ENCODE measurements around the gene CNST.

CNST gene, protein sequence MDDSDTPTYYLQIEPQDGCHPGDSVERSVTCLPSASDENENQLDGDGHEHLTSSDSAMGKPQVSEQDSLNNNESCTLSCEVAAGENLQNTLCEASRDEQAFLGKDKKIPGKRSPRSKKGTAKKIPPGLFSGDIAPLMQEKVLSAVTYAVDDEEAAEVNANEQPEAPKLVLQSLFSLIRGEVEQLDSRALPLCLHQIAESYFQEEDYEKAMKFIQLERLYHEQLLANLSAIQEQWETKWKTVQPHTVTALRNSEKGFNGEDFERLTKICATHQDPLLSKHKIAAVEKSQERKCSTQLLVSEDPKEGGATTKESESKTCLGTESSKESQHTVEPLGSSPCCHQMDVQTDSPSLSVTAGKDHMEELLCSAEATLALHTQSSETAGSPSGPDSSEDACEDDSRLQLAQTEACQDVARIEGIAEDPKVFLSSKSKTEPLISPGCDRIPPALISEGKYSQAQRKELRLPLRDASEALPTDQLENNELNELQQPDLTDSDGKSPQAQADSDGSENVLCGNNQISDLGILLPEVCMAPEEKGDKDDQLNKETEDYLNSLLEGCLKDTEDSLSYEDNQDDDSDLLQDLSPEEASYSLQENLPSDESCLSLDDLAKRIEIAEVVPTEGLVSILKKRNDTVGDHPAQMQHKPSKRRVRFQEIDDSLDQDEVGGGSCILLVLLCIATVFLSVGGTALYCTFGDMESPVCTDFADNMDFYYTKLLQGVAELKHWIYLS

DNA sequence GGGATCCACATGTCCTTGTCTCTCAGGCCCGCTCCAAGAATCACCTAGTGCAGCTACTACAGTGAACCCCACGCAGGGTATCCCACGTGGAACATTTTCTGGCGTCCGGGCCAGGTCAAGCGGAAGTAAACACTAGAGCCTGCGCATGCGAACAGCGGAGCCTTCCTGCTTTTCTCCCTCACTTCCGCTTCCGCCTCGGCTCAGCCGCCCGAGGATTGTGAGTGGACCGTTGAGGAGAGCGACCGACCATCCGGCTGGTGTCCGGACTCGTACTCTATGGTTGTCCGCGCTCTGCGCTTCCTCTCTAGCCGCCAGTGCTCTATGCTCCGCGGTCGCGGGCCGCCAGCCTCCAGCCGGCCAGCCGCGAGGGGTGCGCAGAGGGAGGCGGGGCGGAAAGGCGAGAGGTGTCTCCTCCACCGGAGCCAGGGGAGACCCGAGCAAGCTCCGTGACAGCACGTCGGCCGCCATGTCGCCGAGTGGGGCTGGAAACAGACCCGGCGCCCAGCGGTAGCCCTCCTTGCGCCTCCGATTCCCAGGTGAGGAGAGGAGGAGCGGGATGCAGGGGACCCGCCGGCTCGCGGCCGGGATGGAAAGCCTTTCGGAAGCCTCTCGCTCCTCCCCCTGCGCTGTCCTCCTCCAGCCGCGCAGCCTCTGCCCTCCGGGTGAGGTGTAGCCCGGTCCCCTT, at the start of gene CNST, which contains the start of gene TFB2M:
Gene CNST (plus strand): TSS at position 329 of the 685 bp plus-strand sequence. CDS start 25,107 bp downstream, outside the sequence.
Gene TFB2M (minus strand): TSS at position 134 of the 685 bp plus-strand sequence. CDS start 123 bp downstream, at position 11.
- FAIRE-seq, result no peak

DNA sequence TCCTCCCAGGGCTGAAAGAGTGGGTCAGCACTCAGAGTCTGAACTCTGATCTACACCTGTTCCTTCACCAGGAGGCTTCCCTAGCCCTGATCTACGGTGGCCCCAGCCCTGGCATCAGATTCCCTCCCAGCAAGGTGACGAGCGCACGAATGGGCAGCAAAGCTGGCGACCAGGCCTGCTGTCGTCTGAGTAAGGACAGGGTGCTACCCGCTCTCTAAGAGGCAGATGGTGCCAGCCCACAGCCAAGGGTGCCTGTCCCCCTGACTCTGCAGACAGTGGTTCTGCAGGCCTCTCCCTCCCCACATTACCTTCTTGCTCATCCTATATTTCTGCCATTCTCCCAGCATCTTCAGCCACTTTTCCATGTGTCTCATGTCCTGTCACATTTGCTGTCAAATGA, 48.9 kb upstream of the CNST start:
- no peak for FAIRE-seq

DNA sequence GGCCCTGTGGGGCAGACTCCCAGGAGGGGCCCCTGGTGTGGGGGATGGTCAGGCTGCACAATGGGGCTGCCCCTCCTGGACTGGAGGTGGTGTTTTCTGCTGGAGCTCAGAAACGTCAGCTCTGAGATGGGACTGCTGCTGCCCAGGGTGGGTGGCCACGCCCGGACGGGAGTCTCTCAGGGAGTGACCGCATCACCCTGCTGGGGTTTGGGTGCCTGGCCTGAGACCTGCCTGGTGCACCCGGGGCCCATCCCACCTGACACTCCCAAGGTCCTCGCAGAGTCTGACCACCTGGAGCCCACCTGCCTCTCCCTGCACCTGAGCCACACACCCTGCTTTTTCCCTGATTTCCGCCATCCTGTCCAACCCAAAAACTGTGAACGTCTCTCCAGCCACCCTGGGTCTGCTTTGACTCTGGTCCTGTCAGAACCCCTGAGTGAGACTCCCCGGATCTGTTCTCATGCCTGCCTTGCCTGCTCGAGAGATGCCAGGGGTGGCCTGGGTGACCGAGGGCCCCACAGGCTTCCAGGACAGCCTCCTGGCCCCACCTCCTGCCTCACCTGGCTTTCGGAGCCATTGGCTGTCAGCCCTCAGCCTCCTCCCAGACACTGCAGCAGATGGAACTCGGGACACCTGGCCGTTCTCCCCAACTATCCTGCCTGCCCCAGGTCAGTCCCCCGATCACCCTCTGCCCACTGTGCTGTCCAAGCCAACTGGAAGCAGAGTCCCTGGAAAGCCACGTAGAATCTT, 47.6 kb upstream of the CNST start:
- no peak for FAIRE-seq

DNA sequence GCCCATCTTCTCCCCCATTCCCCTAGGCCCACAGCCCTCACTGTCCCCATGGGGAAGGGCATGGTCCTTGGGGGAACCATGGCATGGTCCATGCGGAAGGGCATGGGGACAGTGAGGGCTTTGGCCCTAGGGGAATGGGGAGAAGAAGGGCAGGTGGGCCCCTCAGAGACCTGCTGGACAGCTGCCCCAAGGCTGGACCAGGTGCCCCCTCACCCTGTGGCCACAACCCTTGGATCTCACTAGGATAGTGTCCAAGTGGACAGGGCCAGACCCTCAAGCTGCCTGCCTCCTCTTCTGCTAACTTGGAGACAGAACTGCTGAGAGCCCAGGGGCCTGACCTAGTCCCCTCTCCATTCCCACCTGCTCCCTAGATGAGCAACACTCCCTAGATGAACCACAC, 46.7 kb upstream of the CNST start:
- FAIRE-seq, result no peak

DNA sequence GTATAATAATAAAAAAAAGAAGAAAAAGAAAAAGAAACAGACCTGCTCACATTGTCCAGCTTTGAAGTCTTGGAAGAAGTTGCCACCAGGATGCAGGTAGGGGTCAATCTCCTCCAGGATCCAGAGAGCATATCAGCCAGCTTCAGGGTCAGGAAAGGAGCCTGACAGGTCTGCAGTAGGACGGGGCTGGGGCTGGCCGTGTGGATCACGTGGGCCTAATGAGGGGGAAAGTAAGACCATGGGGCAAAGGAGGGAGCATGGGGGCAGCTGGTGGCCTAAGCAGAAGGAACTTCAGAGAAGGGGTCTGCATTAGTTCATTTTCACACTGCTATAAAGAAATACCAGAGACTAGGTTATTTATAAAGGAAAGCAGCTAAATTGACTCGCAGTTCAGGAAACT, 39.9 kb upstream of the CNST start:
- no peak for FAIRE-seq

DNA sequence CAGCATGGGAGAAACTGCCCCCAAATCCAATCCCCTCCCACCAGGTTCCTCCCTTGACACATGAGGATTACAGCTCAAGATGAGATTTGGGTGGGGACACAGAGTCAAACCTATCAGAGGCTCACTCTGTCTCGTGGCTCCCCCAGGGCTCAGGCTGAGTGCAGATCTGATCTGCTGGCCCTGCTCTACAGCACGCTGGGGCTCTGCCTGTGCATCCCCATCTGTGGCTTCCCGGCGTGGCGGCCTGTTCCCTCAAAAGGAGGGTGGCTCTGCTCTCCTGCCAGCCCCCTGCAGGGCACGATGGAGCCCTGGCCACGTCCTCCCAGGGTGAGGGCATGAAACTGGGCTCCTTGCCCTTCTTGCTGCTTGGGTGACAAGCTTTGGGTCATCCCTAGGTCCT, 39.3 kb upstream of the CNST start:
- FAIRE-seq, result no peak

DNA sequence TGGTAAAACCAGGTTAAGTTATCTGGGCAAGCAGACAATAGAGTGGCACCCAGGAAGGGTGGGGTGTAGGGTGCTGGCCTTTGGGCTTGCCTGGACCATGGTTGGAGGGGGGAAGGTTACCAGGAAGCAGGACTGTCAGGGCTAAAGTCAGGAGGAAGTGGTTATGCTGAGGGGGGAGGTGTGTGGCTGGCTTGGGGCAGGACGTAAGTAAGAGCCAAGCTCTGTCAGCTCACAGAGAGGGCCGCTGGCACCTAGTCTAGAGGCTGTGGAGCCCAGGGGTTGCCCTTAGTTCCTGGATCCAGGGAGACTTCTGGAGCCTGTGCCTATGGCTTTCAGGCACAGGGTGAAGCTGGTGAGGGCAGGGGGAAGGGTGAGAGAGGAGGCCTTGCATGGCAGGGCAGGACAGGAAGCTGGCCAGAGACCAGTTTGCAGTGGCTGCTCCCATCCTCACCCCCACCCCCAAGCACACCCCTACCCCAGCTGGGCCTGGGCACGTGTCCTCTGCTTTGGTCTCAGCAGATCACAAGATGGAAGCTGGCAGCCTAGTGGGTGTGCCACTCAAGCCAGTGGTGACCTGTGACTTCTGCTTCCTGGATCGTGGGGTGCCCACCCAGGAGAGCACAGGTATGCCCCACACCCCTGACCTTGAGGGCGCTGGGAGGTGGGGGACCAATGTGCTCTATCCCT, 38.7 kb upstream of the CNST start:
- no peak for FAIRE-seq

DNA sequence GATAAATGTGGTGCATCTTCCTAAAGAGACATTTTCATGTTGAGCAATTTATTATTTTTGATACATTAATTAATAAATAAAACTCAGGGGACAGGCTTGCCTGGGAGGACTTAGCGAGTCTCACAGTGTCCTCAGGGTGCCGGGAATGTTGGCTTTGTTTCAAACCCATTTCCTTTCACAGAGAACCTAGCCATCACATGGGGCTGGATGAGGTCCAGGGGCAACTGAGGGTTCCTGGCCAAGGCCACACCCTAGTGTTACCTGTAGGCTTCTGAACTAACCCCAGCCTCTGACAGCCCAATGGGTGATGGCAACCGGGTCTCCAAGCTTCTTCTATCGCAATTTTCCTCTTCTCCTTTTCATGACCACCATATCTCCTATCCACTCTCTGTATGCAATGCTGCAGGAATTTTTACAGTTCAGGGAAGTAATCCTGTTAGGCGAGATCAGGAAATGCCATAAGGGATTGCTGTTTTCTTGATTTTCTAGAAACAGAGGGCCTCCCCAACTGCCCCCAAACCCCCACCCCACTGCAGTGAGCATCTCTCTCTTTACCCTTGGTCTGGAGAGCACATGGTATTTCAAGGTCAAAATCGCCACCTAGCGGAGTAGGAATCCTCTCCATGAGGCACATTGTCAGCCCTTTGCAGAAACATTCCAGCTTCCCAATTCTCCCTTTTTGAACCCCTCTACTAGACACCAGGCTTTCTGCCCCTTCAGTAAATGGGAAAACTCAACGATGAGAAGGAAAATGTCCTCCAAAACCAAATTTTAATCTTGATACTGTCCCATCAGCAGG, 37.1 kb upstream of the CNST start:
- FAIRE-seq, result no peak

DNA sequence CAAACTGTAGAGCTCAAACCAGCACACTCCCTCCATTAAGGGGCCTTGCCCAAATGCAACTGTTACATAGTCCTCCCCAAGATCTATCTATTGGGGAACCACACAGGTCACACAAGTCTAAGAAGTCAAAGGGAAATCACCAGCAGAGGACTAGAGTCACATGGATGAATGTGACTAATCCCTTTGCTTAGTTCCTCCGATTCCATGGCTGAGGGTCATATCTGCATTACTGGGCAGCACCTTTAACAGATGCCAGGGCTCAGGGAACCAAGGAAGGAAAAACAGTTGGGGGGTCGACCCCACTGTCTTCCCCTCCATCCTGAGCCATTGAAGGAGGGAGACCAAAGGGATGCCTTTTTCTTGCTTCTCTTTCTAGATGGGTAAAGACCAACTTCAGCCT, 35.8 kb upstream of the CNST start:
- no peak for FAIRE-seq

DNA sequence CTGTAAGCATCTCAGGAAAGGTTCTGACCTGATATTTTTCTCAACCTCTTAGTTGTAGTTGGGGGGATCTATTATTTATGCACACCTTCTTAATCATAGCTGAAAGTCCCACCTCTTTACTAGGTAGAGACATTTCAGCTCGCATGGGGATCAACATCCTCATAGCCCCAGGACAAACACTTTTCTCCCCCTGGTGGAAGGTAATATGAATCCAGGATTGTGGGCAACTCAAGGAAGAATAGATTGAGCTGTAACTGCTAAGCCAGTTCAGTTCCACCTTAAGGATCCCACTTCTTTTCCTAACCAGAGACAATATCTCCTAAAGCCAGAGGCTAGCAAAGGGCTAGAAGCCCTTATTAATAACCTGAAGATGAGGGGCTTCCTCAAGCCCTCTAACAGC, 33.7 kb upstream of the CNST start:
- no peak for FAIRE-seq

DNA sequence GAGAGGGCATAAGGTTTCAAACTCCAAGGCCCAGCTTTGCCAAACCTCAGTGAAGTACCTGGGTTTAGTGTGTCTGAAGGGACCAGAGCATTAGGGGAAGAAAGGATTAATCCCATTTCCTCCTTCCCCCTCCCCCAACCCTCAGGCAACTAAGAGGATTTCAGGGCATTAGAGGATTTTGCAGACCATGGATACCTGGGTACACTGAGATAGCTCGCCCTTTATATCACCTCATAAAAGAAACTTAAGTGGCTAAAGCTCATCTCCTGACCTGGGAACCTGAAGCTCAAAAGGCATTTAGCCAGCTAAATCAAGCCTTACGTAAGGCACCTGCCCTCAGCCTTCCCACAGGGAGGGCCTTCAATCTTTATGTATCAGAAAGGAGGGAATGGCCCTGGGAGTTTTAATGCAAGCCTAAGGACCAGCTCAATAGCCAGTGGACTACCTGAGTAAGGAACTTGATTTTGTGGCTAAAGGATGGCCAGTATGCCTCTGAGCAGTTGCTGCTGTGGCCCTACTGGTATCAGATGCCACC, 32.8 kb upstream of the CNST start:
- FAIRE-seq, result no peak

DNA sequence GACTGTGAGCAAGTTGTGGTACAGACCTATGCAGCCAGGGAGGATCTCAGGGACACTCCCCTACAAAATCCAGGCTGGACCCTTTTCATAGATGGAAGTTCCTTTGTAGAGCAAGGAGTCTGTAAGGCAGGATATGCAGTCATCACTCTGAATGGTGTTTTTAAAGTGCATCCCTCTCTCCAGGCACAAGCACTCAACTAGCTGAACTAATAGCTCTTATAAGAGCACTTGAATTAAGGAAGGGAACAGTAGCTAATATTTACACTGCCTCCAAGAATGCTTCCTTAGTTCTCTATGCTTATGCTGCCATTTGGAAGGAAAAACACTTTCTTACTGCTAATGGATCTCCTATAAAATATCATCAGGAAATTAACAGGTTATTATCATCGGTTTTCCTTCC, 32.1 kb upstream of the CNST start:
- FAIRE-seq, result no peak

DNA sequence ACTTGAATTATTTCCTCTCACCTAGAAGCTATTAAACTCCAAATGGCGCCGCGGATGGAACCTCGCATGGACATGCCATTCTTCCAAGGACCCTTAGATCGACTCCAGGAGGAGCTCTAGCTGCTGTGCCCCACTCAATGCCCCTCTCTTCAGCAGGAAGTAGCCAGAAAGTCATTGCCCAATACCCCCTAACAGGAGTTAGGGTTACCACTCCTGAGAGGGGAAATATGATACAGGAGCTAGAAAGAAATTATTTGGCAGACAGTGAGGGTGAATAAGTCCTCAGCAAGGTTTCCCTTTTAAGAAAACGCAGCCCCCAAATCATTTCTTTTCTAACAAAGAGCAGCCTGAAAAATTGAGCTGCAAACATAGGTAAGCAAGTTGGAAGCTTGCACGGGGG, 28.8 kb upstream of the CNST start:
- no peak for FAIRE-seq

DNA sequence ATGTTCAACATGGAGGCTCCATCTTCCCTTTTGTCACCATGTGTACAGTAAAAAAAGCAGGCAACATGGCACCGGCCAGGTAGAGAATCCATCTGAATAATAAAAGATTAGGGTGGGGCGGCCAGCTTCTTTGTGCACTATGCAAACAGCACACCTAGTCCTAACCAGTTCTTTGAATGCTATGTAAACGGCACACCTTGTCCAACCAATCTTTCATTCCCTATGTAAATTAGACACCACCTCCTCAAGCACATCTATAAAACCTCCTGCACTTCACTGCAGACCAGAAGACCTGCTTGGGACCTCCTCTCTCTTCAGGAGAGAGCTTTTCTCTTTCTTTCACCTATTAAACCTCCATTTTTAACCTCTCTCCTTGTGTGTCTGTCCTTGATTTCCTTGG, 28.4 kb upstream of the CNST start:
- no peak for FAIRE-seq

DNA sequence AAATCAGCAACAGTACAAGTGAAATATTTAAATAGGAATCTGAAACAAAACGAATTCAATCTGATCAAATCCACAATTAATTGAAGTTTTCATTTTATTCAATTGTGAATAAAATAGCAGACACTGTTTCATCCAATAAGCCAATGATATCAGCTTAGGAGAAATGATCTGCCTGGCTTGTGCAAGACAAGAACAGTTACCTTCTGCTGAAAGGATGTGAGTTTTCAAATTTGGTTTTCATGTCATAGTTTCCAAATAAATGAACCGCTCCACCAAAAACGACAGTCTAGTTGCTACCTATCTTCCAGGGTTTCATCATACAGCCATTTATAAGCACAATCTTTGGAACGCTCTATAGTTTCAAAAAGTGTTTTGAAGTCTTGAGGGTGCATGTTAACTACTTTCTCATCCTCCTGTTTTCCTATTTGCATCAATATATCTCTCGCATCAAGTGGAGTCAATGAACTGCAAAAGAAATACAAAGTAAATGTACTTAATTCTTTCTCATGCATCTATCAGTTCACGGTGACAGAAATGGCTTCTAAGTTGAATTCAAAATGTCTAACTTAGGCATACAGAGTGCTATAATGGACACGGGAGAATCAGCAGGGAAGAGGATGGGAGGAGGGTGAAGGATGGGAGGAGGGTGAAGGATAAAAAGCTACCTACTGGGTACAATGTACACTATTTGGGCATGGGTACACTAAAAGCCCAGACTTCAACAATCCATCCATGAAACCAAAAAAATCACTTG, 25.3 kb upstream of the CNST start:
- FAIRE-seq, result no peak

DNA sequence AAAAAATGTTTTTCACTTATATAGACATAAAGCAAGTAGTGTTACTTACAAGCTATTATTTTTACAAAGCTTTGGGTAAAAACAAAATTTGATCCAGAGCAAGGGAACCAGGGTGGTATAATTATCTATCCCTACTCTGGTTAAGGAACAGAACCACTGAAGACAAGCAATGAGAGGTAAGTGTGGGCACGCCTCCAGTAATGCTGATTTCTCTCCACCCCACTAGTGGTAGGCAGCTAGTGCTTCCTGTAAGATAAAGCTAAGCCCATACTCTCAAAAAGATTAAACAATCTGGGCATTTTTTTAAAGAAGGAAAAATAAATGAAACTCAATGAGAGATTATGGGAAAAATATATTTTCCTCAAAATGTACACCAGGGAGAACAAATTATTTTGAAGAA, 22.3 kb upstream of the CNST start:
- no peak for FAIRE-seq

DNA sequence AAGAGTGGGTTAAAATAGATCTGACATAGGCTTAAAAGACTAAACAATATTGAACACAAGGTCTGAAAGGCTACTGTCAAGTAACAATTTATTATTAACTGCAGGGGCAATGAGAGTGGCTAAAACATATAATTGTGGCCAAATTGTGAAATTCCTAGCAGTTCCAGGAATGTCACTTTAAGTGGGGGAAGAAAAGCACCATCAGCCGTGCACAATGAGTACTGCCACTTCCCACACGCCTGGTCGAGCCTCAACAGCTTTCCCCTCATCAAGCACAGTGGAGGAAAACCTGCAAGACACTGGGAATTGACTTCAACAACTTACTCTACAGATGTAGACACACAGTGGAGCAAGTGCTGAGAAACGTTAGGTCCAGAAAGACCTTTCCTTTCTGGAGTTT, 16.6 kb upstream of the CNST start:
- FAIRE-seq, result no peak

DNA sequence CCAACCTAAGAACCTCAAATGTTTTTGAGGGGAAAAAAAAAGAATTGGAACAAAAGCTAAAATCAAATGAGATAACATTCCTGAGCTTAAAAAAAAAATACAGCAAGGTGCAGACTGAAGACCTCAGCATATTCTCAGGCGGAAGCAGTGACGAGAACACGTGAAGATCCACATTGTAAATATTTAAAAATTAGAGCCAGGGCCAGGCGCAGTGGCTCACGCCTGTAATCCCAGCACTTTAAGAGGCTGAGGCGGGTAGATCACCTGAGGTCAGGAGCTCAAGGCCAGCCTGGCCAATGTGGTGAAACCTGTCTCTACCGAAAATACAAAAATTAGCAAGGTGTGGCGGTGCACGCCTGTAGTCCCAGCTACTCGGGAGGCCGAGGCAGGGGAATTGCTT, 15.9 kb upstream of the CNST start:
- no peak for FAIRE-seq

DNA sequence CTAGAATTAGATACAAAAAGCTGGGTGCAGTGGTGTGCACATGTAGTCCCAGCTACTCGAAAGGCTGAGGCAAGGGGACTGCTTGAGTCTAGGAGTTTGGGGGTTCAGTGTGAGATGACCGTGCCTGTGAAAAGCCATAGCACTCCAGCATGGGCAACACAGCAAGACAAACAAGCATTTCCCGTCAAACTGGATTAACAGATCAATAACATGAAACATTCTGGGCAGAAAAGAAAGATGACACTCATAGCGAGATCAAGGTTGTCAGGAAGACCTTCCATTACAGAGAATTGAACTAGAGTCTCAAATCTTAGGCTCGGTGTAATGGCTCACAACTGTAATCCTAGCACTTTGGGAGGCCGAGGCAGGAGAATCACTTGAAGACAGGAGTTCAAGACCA, 14.1 kb upstream of the CNST start:
- FAIRE-seq, result no peak

DNA sequence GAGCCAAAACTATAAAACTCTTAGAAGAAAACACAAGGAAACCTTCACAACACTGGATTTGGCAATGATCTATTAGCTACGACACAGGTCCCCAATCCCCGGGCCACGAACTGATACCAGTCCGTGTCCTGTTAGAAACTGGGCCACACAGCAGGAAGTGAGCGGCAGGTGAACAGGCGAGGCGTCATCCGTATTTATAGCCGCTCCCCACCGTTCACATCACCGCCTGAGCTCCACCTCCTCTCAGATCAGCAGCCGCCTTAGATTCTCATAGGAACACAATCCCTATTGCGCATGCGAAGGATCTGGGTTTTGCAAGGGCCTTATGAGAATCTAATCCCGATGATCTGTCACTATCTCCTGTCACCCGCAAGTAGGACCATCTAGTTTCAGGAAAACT, 12.1 kb upstream of the CNST start:
- no peak for FAIRE-seq

All from colon (tissue), 2 donors.